Fibroblast of mammary gland (primary cell): Measurements from ENCODE around the gene PRB2.
"Not testable (repeated sequence)": the region's sequence is repeated elsewhere in the genome, so short reads cannot be mapped to it uniquely, and the experiment has no call there.

ENCODE experiments used
- DNase-seq: peaks from one replicate; pipeline ENCODE4 v3.0.0-alpha.2; 2010; ENCODE audit warnings: low read depth
- H3K4me3 ChIP-seq: 2 replicates; pipeline ENCODE4 v1.5.1; 2011; ENCODE audit warnings: low read depth, mild to moderate bottlenecking, low read length, moderate library complexity; ENCODE audit not compliant: control insufficient read depth
- CTCF ChIP-seq: conservative IDR thresholded peaks from 2 replicates; pipeline ENCODE4 v1.5.1; 2011; ENCODE audit warnings: low read depth, low read length, inconsistent platforms; ENCODE audit not compliant: control insufficient read depth, insufficient read depth

PRB2 gene

GRCh38 chr12:11395467-11395866 is at the start of gene PRB2:
Gene PRB2, minus strand, starts transcription at chr12:11395567. Its CDS starts 38 bp downstream, at chr12:11395529.
- DNase-seq, H3K4me3 ChIP-seq: not testable (repeated sequence)

- H3K4me3 ChIP-seq, result no peak overlapping the region
- TF ChIP-seq CTCF, result no peak
- no peak for DNase-seq
Observed at GRCh38 chr12:11437966-11438365, 42.6 kb upstream of the PRB2 start.

- TF ChIP-seq CTCF, result no peak
- H3K4me3 ChIP-seq, result no peak overlapping the region
- DNase-seq, result no peak
Observed at GRCh38 chr12:11433664-11434063, 38.3 kb upstream of the PRB2 start.

GRCh38 chr12:11431486-11431885 is 36.1 kb upstream of the PRB2 start:
- no peak overlapping the region for H3K4me3 ChIP-seq

GRCh38 chr12:11427341-11427740 is 32.0 kb upstream of the PRB2 start:
- H3K4me3 ChIP-seq, result no peak overlapping the region
- no peak for DNase-seq
- no peak for TF ChIP-seq CTCF

More at GRCh38 chr12:11431486-11431885, 36.1 kb upstream of the PRB2 start:
- DNase-seq, result no peak
- TF ChIP-seq CTCF, result no peak

- H3K4me3 ChIP-seq, result no peak overlapping the region
- TF ChIP-seq CTCF, result no peak
- DNase-seq, result no peak
Observed at GRCh38 chr12:11412731-11413130, 17.4 kb upstream of the PRB2 start.

GRCh38 chr12:11408096-11408495 is 12.7 kb upstream of the PRB2 start:
- DNase-seq, result no peak
- H3K4me3 ChIP-seq, result no peak overlapping the region
- TF ChIP-seq CTCF, result no peak
